GM18868 (cell line): Measurements from ENCODE around the gene SPATA31C1.
"Not testable (repeated sequence)": the region's sequence is repeated elsewhere in the genome, so short reads cannot be mapped to it uniquely, and the experiment has no call there.

Source experiments
- ATAC-seq: cut with Tn5 transposase; IDR thresholded peaks from one replicate; pipeline ENCODE4 v1.9.1; 2021; ENCODE audit warnings: mild to moderate bottlenecking, moderate library complexity; ENCODE audit not compliant: unreplicated experiment

SPATA31C1 gene

GRCh38 chr9:87917662-87918061 is at the start of gene SPATA31C1:
Gene SPATA31C1, plus strand, starts transcription at chr9:87917962.
- ATAC-seq: not testable (repeated sequence)

GRCh38 chr9:87868175-87868574 is 49.6 kb upstream of the SPATA31C1 start:
- no peak for ATAC-seq

- ATAC-seq: no peak
Observed at GRCh38 chr9:87868635-87869034, 49.1 kb upstream of the SPATA31C1 start.

- no peak for ATAC-seq
Observed at GRCh38 chr9:87869082-87869481, 48.7 kb upstream of the SPATA31C1 start.

GRCh38 chr9:87871425-87872078 is 46.2 kb upstream of the SPATA31C1 start:
- ATAC-seq: no peak

- no peak for ATAC-seq
Observed at GRCh38 chr9:87872079-87872624, 45.6 kb upstream of the SPATA31C1 start.

GRCh38 chr9:87873607-87874303 is 44.0 kb upstream of the SPATA31C1 start:
- no peak for ATAC-seq

- ATAC-seq: no peak
Observed at GRCh38 chr9:87874304-87874623, 43.5 kb upstream of the SPATA31C1 start.

- no peak for ATAC-seq
Observed at GRCh38 chr9:87875060-87875459, 42.7 kb upstream of the SPATA31C1 start.

GRCh38 chr9:87875831-87876545 is 41.8 kb upstream of the SPATA31C1 start:
- ATAC-seq: no peak

- no peak for ATAC-seq
Observed at GRCh38 chr9:87876708-87877107, 41.1 kb upstream of the SPATA31C1 start.

- ATAC-seq: no peak
Observed at GRCh38 chr9:87878989-87879511, 38.7 kb upstream of the SPATA31C1 start.

- no peak for ATAC-seq
Observed at GRCh38 chr9:87880116-87880515, 37.6 kb upstream of the SPATA31C1 start.

GRCh38 chr9:87880683-87881082 is 37.1 kb upstream of the SPATA31C1 start:
- no peak for ATAC-seq

GRCh38 chr9:87882627-87883026 is 35.1 kb upstream of the SPATA31C1 start, which contains the start of gene SPATA31E1:
Gene SPATA31E1, plus strand, starts transcription at chr9:87882877. Its CDS starts 15 bp downstream, at chr9:87882892.
- no peak for ATAC-seq

- no peak for ATAC-seq
Observed at GRCh38 chr9:87883274-87883673, 34.5 kb upstream of the SPATA31C1 start.

- ATAC-seq: no peak
Observed at GRCh38 chr9:87883990-87884389, 33.8 kb upstream of the SPATA31C1 start.

- no peak for ATAC-seq
Observed at GRCh38 chr9:87884578-87885459, 32.9 kb upstream of the SPATA31C1 start.

GRCh38 chr9:87885484-87886189 is 32.1 kb upstream of the SPATA31C1 start:
- ATAC-seq: no peak
